ENCODE measurements around the gene F2. TPM values are rescaled to one million over a fixed set of nuclear protein-coding genes. Genes with fewer than 3 reads are reported as not detected.

F2 gene
- total and polyA plus RNA-seq, 5 donors: 0.19 TPM; not detected in 4

- intact Hi-C loops (cut with DNase I): no loop called here
- Histone ChIP-seq H3K4me3 (ENCODE audit: low read length) (no peak overlapping the region), H3K27ac (ENCODE audit: low read length) (no peak overlapping the region), H3K4me1 (ENCODE audit: control insufficient read depth, insufficient read depth, low read length) (no peaks in the 10 kb centered on the region), H3K27me3 (ENCODE audit: control insufficient read depth, insufficient read depth) (no peaks in the 10 kb centered on the region), H3K9me3 (ENCODE audit: control insufficient read depth, low read length) (no peaks in the 10 kb centered on the region)
- no peak for DNase-seq
- no peak for ATAC-seq
- 80% methylated on average over 24 of the region's 24 CpGs for WGBS
Observed at GRCh38 chr11:46729110-46730027, 10.4 kb downstream of the F2 start.

GRCh38 chr11:46731545-46731944 lies 12.5 kb downstream of the F2 start:
- H3K4me1 ChIP-seq (ENCODE audit: control insufficient read depth, insufficient read depth, low read length): no peaks in the 10 kb centered on the region

GRCh38 chr11:46733234-46733633 lies 14.2 kb downstream of the F2 start:
- intact Hi-C loops (cut with DNase I): no loop called here
- H3K27ac ChIP-seq (ENCODE audit: low read length): no peak overlapping the region
- no peaks in the 10 kb centered on the region for H3K4me1 ChIP-seq (ENCODE audit: control insufficient read depth, insufficient read depth, low read length)
- DNase-seq: no peak
- H3K4me3 ChIP-seq (ENCODE audit: low read length): no peak overlapping the region
- no peaks in the 10 kb centered on the region for H3K27me3 ChIP-seq (ENCODE audit: control insufficient read depth, insufficient read depth)
- no peaks in the 10 kb centered on the region for H3K9me3 ChIP-seq (ENCODE audit: control insufficient read depth, low read length)
- ATAC-seq: no peak
- WGBS: 85% methylated on average over 1 of the region's 1 CpG

More at GRCh38 chr11:46731545-46731944, 12.5 kb downstream of the F2 start:
- intact Hi-C loops (cut with DNase I): no loop called here
- ATAC-seq (no peak), DNase-seq (no peak)
- Histone ChIP-seq H3K27ac (ENCODE audit: low read length) (no peak overlapping the region), H3K4me3 (ENCODE audit: low read length) (no peak overlapping the region), H3K9me3 (ENCODE audit: control insufficient read depth, low read length) (no peaks in the 10 kb centered on the region), H3K27me3 (ENCODE audit: control insufficient read depth, insufficient read depth) (no peaks in the 10 kb centered on the region)
- 89% methylated on average over 4 of the region's 4 CpGs for WGBS

- DNase-seq: no peak
- H3K4me3 ChIP-seq (ENCODE audit: low read length): no peak overlapping the region
- H3K4me1 ChIP-seq (ENCODE audit: control insufficient read depth, insufficient read depth, low read length): no peaks in the 10 kb centered on the region
- no peak for ATAC-seq
- WGBS: 92% methylated on average over 7 of the region's 7 CpGs
- no peaks in the 10 kb centered on the region for H3K9me3 ChIP-seq (ENCODE audit: control insufficient read depth, low read length)
- H3K27ac ChIP-seq (ENCODE audit: low read length): no peak overlapping the region
- intact Hi-C loops (cut with DNase I): no loop called here
- H3K27me3 ChIP-seq (ENCODE audit: control insufficient read depth, insufficient read depth): no peaks in the 10 kb centered on the region
Observed at GRCh38 chr11:46736146-46736545, 17.1 kb downstream of the F2 start.

GRCh38 chr11:46736615-46737014 lies 17.6 kb downstream of the F2 start:
- Histone ChIP-seq H3K27ac (ENCODE audit: low read length) (no peak overlapping the region), H3K4me1 (ENCODE audit: control insufficient read depth, insufficient read depth, low read length) (no peaks in the 10 kb centered on the region), H3K9me3 (ENCODE audit: control insufficient read depth, low read length) (no peaks in the 10 kb centered on the region), H3K27me3 (ENCODE audit: control insufficient read depth, insufficient read depth) (no peaks in the 10 kb centered on the region), H3K4me3 (ENCODE audit: low read length) (no peak overlapping the region)
- intact Hi-C loops (cut with DNase I): no loop called here
- WGBS: 63% methylated on average over 5 of the region's 5 CpGs
- ATAC-seq: no peak
- DNase-seq: no peak

GRCh38 chr11:46737699-46738098 lies 18.7 kb downstream of the F2 start:
- 93% methylated on average over 11 of the region's 11 CpGs for WGBS
- DNase-seq (no peak), ATAC-seq (no peak)
- intact Hi-C loops (cut with DNase I): no loop called here
- Histone ChIP-seq H3K27ac (ENCODE audit: low read length) (no peak overlapping the region), H3K4me1 (ENCODE audit: control insufficient read depth, insufficient read depth, low read length) (no peaks in the 10 kb centered on the region), H3K27me3 (ENCODE audit: control insufficient read depth, insufficient read depth) (no peaks in the 10 kb centered on the region), H3K9me3 (ENCODE audit: control insufficient read depth, low read length) (no peaks in the 10 kb centered on the region), H3K4me3 (ENCODE audit: low read length) (no peak overlapping the region)

GRCh38 chr11:46738887-46739286 lies 19.9 kb downstream of the F2 start:
- H3K27ac ChIP-seq (ENCODE audit: low read length): no peak overlapping the region

GRCh38 chr11:46741600-46742484 lies 22.8 kb downstream of the F2 start:
- WGBS: 75% methylated on average over 12 of the region's 12 CpGs
- H3K4me1 ChIP-seq (ENCODE audit: control insufficient read depth, insufficient read depth, low read length): no peaks in the 10 kb centered on the region
- DNase-seq (no peak), ATAC-seq (no peak)
- H3K27me3 ChIP-seq (ENCODE audit: control insufficient read depth, insufficient read depth): no peaks in the 10 kb centered on the region
- no peaks in the 10 kb centered on the region for H3K9me3 ChIP-seq (ENCODE audit: control insufficient read depth, low read length)
- no peak overlapping the region for H3K4me3 ChIP-seq (ENCODE audit: low read length)
- no peak overlapping the region for H3K27ac ChIP-seq (ENCODE audit: low read length)
- intact Hi-C loops (cut with DNase I): no loop called here

More at GRCh38 chr11:46738887-46739286, 19.9 kb downstream of the F2 start:
- H3K27me3 ChIP-seq (ENCODE audit: control insufficient read depth, insufficient read depth): no peaks in the 10 kb centered on the region
- 76% methylated on average over 6 of the region's 6 CpGs for WGBS
- H3K4me1 ChIP-seq (ENCODE audit: control insufficient read depth, insufficient read depth, low read length): no peaks in the 10 kb centered on the region
- no peak overlapping the region for H3K4me3 ChIP-seq (ENCODE audit: low read length)
- intact Hi-C loops (cut with DNase I): no loop called here
- ATAC-seq: no peak
- H3K9me3 ChIP-seq (ENCODE audit: control insufficient read depth, low read length): no peaks in the 10 kb centered on the region
- no peak for DNase-seq

GRCh38 chr11:46743043-46743442 lies 24.0 kb downstream of the F2 start:
- no peaks in the 10 kb centered on the region for H3K27me3 ChIP-seq (ENCODE audit: control insufficient read depth, insufficient read depth)
- DNase-seq: no peak
- H3K9me3 ChIP-seq (ENCODE audit: control insufficient read depth, low read length): no peaks in the 10 kb centered on the region
- no peaks in the 10 kb centered on the region for H3K4me1 ChIP-seq (ENCODE audit: control insufficient read depth, insufficient read depth, low read length)
- no peak for ATAC-seq
- no peak overlapping the region for H3K27ac ChIP-seq (ENCODE audit: low read length)
- H3K4me3 ChIP-seq (ENCODE audit: low read length): no peak overlapping the region
- WGBS: 92% methylated on average over 2 of the region's 2 CpGs
- intact Hi-C loops (cut with DNase I): no loop called here

GRCh38 chr11:46743693-46744339 lies 24.8 kb downstream of the F2 start:
- H3K27ac ChIP-seq (ENCODE audit: low read length): no peak overlapping the region
- ATAC-seq (no peak), DNase-seq (no peak)
- intact Hi-C loops (cut with DNase I): no loop called here
- no peaks in the 10 kb centered on the region for H3K4me1 ChIP-seq (ENCODE audit: control insufficient read depth, insufficient read depth, low read length)
- no peak overlapping the region for H3K4me3 ChIP-seq (ENCODE audit: low read length)
- no peaks in the 10 kb centered on the region for H3K27me3 ChIP-seq (ENCODE audit: control insufficient read depth, insufficient read depth)
- 81% methylated on average over 10 of the region's 10 CpGs for WGBS
- no peaks in the 10 kb centered on the region for H3K9me3 ChIP-seq (ENCODE audit: control insufficient read depth, low read length)

- no peak overlapping the region for H3K4me3 ChIP-seq (ENCODE audit: low read length)
- no peaks in the 10 kb centered on the region for H3K9me3 ChIP-seq (ENCODE audit: control insufficient read depth, low read length)
- no peak overlapping the region for H3K27ac ChIP-seq (ENCODE audit: low read length)
- no peak for DNase-seq
- intact Hi-C loops (cut with DNase I): no loop called here
- no peak for ATAC-seq
- no peaks in the 10 kb centered on the region for H3K27me3 ChIP-seq (ENCODE audit: control insufficient read depth, insufficient read depth)
- 85% methylated on average over 1 of the region's 1 CpG for WGBS
- H3K4me1 ChIP-seq (ENCODE audit: control insufficient read depth, insufficient read depth, low read length): no peaks in the 10 kb centered on the region
Observed at GRCh38 chr11:46745328-46745727, 26.3 kb downstream of the F2 start.

Data from right cardiac atrium (tissue), 5 donors.